Stimulated activated CD4-positive, alpha-beta T cell treated with anti-CD3 and anti-CD28 coated beads, Interleukin-1b, Interleukin-23, amount 100 ng/mL, for 1 hour (primary cell): ENCODE results near the gene MTNR1B.

Experiments
- DNase-seq, 2 donors: peaks; one replicate each; pipeline ENCODE4 v3.0.0-alpha.2; 2020; ENCODE audit warnings: low read depth in 2 of 2

The MTNR1B gene

DNA sequence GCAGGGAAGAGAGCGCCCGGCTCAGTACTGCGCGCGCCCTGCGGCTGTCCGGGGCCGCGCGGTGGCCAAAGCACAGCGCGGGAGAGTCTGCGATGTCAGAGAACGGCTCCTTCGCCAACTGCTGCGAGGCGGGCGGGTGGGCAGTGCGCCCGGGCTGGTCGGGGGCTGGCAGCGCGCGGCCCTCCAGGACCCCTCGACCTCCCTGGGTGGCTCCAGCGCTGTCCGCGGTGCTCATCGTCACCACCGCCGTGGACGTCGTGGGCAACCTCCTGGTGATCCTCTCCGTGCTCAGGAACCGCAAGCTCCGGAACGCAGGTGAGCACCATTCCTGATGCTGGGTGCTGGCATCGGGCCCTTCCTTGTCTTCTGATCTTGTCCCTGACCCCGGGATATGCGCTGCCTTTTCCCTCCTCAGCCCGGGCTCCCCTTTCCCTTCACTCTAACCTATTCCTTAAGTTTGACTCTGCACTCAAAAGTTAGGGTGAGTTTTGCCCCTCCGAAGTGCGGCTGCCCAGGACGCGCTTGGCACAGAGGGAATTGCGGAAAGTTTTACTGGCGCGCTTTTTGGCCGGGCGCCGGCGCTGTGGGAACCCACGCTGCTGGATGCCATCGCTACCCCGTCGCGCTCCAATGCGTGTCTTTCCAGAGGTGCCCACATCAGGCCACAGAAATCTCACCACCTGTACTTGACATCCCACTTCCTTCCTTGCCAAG is at the start of gene MTNR1B:
MTNR1B (plus strand) TSS at position 18 of the 714 bp plus-strand sequence; CDS start at position 93, 75 bp downstream.
- no peak for DNase-seq

DNA sequence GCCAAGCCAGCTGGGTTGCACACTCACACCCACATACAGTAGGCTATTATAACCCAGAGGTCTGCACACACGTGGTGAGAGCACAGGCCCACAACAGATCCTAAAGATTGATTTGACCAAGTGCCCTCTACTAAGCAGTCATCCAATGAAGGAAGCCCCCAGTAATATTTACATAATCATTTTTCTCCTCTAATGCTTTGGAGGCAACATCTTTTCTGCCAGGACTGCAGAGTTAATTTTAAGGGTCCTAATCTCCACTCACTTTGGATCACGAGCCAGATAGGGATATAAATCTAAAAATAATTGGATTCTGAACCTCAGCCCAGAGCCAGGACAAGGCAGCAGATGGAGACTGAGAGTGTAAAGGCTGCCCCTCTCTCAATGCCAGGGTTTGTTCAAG is 49.1 kb upstream of the MTNR1B start:
- DNase-seq = no peak

GRCh38 chr11:92922731-92923130 is 46.7 kb upstream of the MTNR1B start:
- no peak for DNase-seq

- DNase-seq = no peak
Measured at GRCh38 chr11:92929246-92929645, 40.2 kb upstream of the MTNR1B start.

GRCh38 chr11:92929653-92930052 is 39.8 kb upstream of the MTNR1B start:
- DNase-seq = no peak

GRCh38 chr11:92931746-92932422 is 37.6 kb upstream of the MTNR1B start:
- DNase-seq = no peak

DNA sequence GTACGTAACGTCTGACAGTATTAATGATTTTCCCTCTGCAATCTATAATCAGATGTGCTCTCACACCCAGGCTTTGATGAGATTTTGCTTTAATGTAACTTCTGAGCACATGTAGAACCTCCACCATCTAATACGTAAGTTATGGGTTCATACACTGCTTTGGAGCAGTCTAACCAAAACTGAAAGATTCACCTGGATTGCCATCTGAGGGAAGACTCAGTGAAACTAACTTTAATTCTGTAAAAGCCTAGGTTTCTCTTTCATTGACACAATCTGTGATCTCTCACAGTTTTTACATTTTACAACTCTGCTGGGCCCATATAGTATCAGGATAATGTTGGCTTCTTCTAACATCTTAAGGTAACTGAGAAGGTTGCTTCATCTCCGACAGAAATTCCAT is 30.1 kb upstream of the MTNR1B start:
- DNase-seq = no peak

DNA sequence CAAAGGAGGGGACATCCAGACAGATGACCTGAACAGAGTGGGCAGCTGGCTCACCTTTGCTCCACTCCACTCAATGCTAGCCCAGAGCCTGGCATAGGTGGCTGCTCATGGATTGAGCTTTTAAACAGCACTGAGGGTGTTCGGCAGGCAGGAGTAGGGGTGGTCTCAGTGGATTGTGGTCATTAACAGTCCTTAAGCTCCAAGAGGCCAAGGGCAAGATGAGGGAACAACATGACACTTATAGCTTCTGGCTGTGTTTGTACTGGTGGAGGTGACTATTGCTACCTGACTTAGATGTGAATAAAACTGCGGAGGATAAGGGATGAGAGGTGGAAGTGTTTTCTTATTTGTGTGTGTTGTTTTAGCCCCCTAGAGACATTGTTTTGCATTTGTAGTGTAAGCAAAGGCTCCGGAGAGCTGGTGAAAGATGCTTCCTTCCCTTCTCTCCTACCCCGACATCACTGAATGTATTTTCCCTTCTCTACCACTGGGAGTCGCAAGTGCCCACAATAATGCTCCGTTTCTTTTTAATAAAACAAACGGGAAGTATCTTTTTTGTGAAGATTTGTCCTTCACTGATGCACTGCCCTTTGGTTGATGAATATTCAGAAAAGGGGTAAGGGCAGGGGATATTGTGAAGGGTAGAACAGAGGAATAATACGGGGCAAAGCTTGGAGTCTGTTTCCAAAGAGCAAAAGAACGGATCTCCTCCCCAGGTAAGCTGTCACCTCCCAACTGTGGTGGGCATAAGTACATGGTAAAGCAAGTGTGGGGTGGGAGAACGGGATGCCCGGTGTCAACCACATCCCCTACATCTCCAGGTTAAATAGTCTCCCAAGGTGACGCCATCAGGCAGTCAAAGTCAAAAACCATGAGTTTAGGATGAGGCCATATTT is 27.5 kb upstream of the MTNR1B start:
- no peak for DNase-seq

DNA sequence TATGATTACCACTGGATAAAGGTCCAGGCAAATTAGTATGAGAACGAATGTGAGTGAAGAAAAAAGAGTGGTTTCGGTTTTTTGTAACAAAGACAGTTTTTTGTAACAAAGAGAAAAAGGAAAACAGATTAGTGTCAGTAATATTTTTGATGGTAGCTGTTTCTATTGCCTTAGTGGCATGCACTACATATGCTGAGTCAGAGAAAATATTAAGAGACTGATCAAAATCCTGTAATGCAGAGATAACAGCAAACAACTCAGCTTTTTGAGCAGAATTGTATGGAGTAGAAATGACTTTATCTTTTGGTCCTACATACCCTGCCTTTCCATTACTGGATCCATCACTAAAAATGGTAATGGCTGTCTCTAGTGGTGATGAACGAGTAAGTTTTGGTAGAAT is 22.7 kb upstream of the MTNR1B start:
- no peak for DNase-seq

DNA sequence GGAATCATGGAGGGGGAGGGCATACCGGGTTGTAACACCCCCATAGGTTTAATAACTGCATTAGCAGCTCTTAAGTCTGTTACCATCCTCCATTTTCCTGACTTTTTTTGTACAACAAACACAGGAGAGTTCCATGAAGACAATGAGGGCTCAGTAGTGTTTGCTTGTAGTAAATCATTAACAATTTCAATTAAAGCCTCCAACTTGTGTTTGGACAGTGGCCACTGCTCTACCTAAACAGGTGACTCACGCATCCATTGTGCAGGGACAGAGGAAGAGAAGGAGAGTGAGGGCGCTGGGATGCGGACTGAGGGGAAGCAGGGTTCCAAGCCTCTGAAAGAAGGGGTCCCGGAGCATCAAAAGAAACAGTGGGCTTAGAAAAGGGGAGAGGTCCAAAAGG is 21.3 kb upstream of the MTNR1B start:
- DNase-seq = no peak

DNA sequence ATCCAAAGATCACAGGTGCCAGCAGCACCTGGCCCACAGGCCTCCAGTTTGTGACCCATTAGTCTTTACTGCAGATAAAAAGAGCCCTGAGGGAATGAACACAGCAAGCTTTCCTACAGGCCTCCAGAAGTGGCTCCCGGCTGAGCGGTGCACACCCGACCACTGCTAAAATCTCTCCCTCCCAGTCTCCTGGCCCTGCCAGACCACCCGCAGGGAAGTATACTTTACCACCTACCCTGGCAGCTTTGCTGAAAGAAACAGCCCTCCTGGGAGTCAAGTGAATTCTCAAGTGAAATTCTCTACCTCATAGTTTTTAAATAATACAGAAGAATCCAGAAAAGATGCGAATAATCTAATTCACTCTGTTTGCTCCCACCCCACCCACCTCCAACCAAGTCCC is 15.4 kb upstream of the MTNR1B start:
- no peak for DNase-seq

GRCh38 chr11:92955860-92956259 is 13.6 kb upstream of the MTNR1B start:
- DNase-seq = no peak

DNA sequence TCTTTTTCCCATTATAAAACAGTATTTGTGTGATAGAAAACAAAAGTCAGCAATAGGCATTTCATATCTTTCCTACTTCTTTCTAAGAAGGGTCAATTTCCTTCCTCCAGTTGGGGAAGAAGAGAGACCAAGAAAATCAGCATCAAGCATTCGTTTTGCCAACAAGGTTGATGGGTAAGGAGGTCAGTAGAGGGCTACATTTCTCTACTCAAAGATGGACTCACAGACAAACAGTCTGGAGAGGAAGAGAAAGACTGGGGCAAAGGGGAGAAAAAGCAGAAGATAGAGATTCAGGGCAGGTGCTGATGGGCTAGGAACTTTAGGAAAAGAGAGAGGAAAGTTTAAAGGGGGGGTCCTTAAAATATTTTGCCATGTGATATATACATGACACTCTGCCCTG is 8.6 kb upstream of the MTNR1B start:
- no peak for DNase-seq

DNA sequence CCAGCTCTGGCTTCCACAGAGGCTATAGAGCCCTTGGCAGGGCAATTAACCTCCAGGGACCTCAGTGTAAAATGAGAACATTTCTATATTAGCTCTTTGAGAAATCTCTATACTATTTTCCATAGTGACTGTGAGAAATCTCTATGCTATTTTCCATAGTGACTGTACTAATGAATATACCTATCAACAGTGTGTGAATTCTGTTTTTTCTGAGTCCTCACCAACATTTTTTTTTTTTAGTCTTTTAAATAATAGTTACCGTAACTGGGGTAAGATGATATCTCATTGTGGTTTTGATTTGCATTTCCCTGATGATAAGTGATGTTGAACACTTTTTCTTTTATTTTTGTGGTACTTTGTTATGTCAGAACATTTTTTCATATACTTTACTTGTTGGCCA is 7.0 kb upstream of the MTNR1B start:
- no peak for DNase-seq

- DNase-seq = no peak
Measured at GRCh38 chr11:92964471-92964870, 5.0 kb upstream of the MTNR1B start.

DNA sequence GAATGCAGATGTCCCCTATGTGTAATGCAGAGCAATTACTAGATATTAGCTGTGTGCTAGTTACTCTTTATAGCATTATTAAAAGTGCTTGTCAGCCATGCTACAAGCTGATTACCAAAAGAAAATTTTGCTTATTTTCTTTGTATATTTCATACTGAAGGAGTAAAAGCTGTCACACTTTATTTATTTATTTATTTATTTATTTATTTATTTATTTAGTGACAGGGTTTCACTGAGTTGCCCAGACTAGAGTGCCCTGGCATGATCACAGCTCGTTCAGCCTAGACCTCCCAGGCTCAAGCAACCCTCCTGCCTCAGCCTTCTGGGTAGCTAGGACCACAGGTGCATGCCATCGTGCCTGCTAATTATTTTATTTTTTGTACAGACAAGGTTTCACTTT is 4.3 kb upstream of the MTNR1B start:
- DNase-seq = no peak

DNA sequence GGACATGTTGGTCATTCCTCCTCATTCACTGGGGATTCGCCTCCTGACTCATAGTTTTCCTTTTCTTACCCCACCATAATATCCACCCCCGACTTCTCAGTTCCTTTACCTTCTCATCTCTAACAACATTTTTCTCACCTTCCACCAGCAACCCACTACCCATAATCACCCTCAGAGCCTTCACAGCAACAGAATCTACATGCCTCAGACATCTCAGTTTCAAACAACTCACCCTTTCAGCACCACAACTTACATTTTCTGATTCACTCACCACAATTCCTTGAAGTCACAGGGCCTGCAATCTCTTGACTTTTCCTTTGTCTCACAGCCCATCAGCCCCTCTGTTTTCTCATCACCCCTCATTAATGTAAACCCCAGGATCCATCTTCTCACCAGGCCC is 2.3 kb upstream of the MTNR1B start:
- no peak for DNase-seq

DNA sequence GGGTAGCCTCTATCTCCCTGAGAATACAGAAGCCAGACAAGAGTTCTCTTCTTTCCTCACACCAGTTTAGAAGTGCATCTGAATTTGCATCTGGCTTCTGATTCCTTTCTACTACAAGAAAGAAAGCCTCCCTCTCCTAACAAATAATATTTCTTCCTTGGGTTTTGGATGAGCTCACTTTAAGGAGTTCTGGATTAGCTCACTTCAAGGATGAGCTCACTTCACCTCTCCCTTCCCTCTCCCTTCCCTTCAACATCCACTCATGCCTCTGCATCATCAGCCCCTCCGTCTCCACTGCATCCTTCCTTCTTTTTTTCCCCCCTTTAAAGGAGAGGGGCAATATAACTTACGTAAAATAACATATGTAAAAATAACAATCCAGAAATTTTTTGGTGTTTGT is 1.6 kb upstream of the MTNR1B start:
- DNase-seq = no peak

GRCh38 chr11:92969293-92969633 is 188 bp upstream of the MTNR1B start:
- DNase-seq = no peak

DNA sequence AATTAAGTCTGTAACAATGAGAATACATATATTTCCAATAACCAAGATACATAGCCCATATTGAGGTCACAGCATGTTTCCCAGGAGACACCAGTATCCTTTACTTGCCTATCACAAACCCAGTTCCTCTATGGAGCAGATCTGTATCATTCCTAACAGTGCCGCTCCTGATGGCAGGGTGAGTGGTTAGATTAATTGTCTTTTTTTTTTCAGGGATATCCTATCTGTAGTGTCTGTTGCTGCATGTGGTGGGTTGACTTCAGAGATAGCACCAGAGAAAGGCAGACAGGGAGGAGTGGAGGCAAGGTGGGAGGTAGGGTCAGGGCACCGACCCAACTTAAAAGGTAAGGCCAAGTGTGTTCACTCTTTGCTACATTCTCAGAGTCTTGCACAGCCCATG is 2.8 kb downstream of the MTNR1B start:
- DNase-seq = no peak

- no peak for DNase-seq
Measured at GRCh38 chr11:92975285-92975684, 5.8 kb downstream of the MTNR1B start.

DNA sequence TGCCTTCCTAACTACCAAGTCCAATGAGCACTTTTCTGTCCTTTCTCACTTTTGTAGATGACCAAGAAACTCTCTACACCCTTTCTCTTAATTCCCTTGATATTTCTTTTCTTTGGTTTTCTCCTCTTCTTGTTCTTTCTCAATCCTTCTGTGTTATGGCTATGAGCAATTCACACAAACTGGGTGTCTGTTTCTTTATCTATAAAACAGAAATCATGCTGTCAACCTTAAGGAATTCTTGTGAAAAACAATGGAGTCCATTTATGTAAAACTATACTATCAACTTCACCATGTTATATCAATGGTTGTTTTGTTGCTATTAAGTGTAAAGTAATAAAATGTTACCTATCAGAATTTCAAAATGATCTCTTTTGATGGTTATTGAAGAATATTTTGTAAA is 7.2 kb downstream of the MTNR1B start:
- DNase-seq = no peak

DNA sequence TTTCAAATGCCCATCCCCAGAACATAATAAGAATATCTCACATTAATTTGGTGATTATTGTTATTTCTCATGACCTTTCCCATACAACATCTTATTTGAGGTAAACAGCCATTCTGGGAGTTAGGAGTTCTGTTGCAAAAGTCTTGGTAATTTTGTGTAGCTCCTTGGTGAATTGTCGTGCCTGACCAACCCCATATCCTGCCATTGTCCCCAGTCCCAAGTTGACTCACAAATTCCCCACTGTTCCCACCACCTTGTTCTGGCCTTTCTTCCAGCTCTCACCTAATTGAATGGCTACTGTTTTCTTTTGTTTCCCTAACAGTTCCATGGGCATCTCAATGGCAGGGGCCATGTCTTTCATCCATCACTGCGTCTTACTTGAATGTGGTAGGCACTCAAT is 8.0 kb downstream of the MTNR1B start:
- DNase-seq = no peak
